Measurements from ENCODE around the gene CHD6. TPM values are rescaled to one million over a fixed set of nuclear protein-coding genes. Genes with fewer than 3 reads are reported as not detected.

The CHD6 gene
- total and polyA plus RNA-seq, 2 of the 13 experiments (the other 11 are each of a cell fraction or from before 2014, with no cell fraction given) = 14.4 to 52.0 TPM

GRCh38 chr20:41643504-41643938 is 25.3 kb upstream of the CHD6 start:
- DNase-seq (ENCODE audit: low spot score) (peak; percentile 93), FAIRE-seq (peak; percentile 66), ATAC-seq (peak; percentile 96)
- Histone ChIP-seq H4K20me1 (ENCODE audit: insufficient read depth, low read length) (no peaks in the 10 kb centered on the region), H3K27me3 (ENCODE audit: control insufficient read depth in 1 of 2, insufficient read depth in 2 of 2, low read length in 2 of 2) (peaks cover 1 to 3% of the 10 kb centered on the region in 2 experiments; a peak in 1 of 5 replicates), H3K36me3 (replicated peaks in 1 of 2; ENCODE audit: control insufficient read depth in 1 of 2, insufficient read depth in 2 of 2, low read length in 2 of 2) (no peaks in the 10 kb centered on the region), H3K4me3 (replicated peaks in 1 of 3; ENCODE audit: insufficient read depth in 1 of 3, low read depth in 2 of 3, low read length in 3 of 3) (peak overlapping the region in 1 of 3 experiments; percentile 10; a peak in 1 of 6 replicates), H3K79me2 (ENCODE audit: insufficient read depth, low read length) (no peaks in the 10 kb centered on the region), H3K9me3 (ENCODE audit: low read length) (no peaks in the 10 kb centered on the region), H3K27ac (ENCODE audit: extremely low read length, insufficient read depth, low read length) (no peak overlapping the region), H3K4me1 (ENCODE audit: insufficient read depth, low read length) (peaks cover 22% of the 10 kb centered on the region), H2AFZ (ENCODE audit: low read length) (peak overlapping the region; percentile 92), H3K9ac (ENCODE audit: insufficient read depth, low read depth, low read length) (peak overlapping the region; percentile 23; the same call in 1 of the 2 replicates), H3K4me2 (ENCODE audit: low read depth, low read length) (peak overlapping the region; percentile 67)
- POLR2A ChIA-PET = interaction anchor here (0.7 to 3.0 kb wide), 4 partner anchors 13 to 146 kb away, joined by 3 to 13 read pairs (median 4); partner anchors contain the start of gene CHD6
- 0% methylated on average over 3 of the region's 3 CpGs for WGBS (ENCODE audit: low lambda C conversion rate)
- CTCF ChIA-PET (ENCODE audit: low intra/inter-chr PET ratio, low total read pairs) = no interaction called here
- intact Hi-C loops (cut with micrococcal nuclease; ENCODE audit: unreplicated experiment) = no loop called here
- BruUV-seq (replicated peaks) = no TSS peak
- in situ Hi-C loops (cut with HindIII; ENCODE audit: extremely low pct_ligation_motif_present, low pct_unique_long_range_greater_than_20kb) = no loop called here
- TF ChIP-seq CREBL2 (CRISPR knock-in tag; IDR thresholded peaks at IDR 0.05; ENCODE audit: borderline replicate concordance) (no peak), NFE2L1 (CRISPR knock-in tag; IDR thresholded peaks at IDR 0.05; ENCODE audit: borderline replicate concordance) (peak; percentile 97), KDM2A (CRISPR knock-in tag; IDR thresholded peaks at IDR 0.05; ENCODE audit: borderline replicate concordance, low read depth) (peak; percentile 70; the same call in 1 of the 2 replicates), XRCC5 (optimal IDR thresholded peaks at IDR 0.05; ENCODE audit: low read length) (peak; percentile 81), U2AF2 (IDR thresholded peaks at IDR 0.05; ENCODE audit: low read depth, low read length) (no peak), ZSCAN25 (CRISPR knock-in tag; IDR thresholded peaks at IDR 0.05) (no peak), HDAC6 (IDR thresholded peaks at IDR 0.05; ENCODE audit: low read depth, low read length) (no peak), HMGXB3 (CRISPR knock-in tag; IDR thresholded peaks at IDR 0.05; ENCODE audit: borderline replicate concordance) (peak; percentile 59; the same call in 1 of the 2 replicates), ZNF136 (CRISPR knock-in tag; IDR thresholded peaks at IDR 0.05; ENCODE audit: low read depth) (no peak), REPIN1 (CRISPR knock-in tag; IDR thresholded peaks at IDR 0.05; ENCODE audit: borderline replicate concordance, low read depth) (no peak), ZNF18 (CRISPR knock-in tag; IDR thresholded peaks at IDR 0.05; ENCODE audit: insufficient replicate concordance) (no peak), GFI1 (CRISPR knock-in tag; IDR thresholded peaks at IDR 0.05; ENCODE audit: borderline replicate concordance) (no peak), NFYB (CRISPR knock-in tag; IDR thresholded peaks at IDR 0.05) (no peak), YEATS2 (CRISPR knock-in tag; IDR thresholded peaks at IDR 0.05; ENCODE audit: borderline replicate concordance) (0 out of 2 replicates have a peak, but pooled peaks have one; percentile 29), ZNF720 (CRISPR knock-in tag; IDR thresholded peaks at IDR 0.05) (no peak), MEIS2 (CRISPR knock-in tag; IDR thresholded peaks at IDR 0.05) (0 out of 2 replicates have a peak, but pooled peaks have one; percentile 35), ZNF335 (CRISPR knock-in tag; IDR thresholded peaks at IDR 0.05) (peak; percentile 52; the same call in 1 of the 2 replicates), KDM6A (CRISPR knock-in tag; IDR thresholded peaks at IDR 0.05; ENCODE audit: low read depth) (0 out of 2 replicates have a peak, but pooled peaks have one; percentile 10), SPEN (CRISPR knock-in tag; IDR thresholded peaks at IDR 0.05; ENCODE audit: low read depth) (0 out of 2 replicates have a peak, but pooled peaks have one; percentile 18), ZFY (CRISPR knock-in tag; IDR thresholded peaks at IDR 0.05) (peak; percentile 61; the same call in 1 of the 2 replicates)

Data from HepG2 (cell line).